Measurements from ENCODE around the gene MREG.

Gene MREG

GRCh38 chr2:215899141-215900074 is 113.9 kb downstream of the MREG start:
- no peak overlapping the region for H4K12ac ChIP-seq (ENCODE audit: low read depth, low read length)
- H3K27ac ChIP-seq (ENCODE audit: low read depth, low read length), result no peak overlapping the region

GRCh38 chr2:215898363-215898762 is 115.0 kb downstream of the MREG start:
- H2BK12ac ChIP-seq (ENCODE audit: low read length), result peak overlapping the region; percentile 16
- peaks cover 14% of the 10 kb centered on the region for H3K79me1 ChIP-seq (ENCODE audit: low read length)
- no peak overlapping the region for H4K91ac ChIP-seq (ENCODE audit: low read depth, low read length)
- no peak overlapping the region for H3K23ac ChIP-seq (ENCODE audit: low read length)
- no peak overlapping the region for H3K14ac ChIP-seq (ENCODE audit: low read length)
- H3K9me3 ChIP-seq (ENCODE audit: insufficient read depth, low read depth, low read length), result no peaks in the 10 kb centered on the region
- H2BK5ac ChIP-seq (ENCODE audit: low read depth, low read length, poor library complexity), result no peak overlapping the region
- H3K27me3 ChIP-seq (ENCODE audit: insufficient read depth, low read length), result no peaks in the 10 kb centered on the region
- H3K79me2 ChIP-seq (ENCODE audit: control insufficient read depth, insufficient read depth, low read length, poor library complexity), result peaks cover 2% of the 10 kb centered on the region
- WGBS (ENCODE audit: extremely low coverage, insufficient coverage, insufficient read length), result no CpG with 5 or more reads among the region's 2 CpGs
- peaks cover 13 to 19% of the 10 kb centered on the region in 2 experiments for H3K4me1 ChIP-seq (ENCODE audit: control insufficient read depth in 1 of 2, insufficient read depth in 2 of 2, low read length in 2 of 2)
- no peaks in the 10 kb centered on the region for H3K36me3 ChIP-seq (ENCODE audit: control insufficient read depth in 1 of 2, insufficient read depth in 2 of 2, low read length in 2 of 2)
- no peak overlapping the region for H3K4me3 ChIP-seq (ENCODE audit: low read depth, low read length)
- H2AFZ ChIP-seq (ENCODE audit: insufficient read depth, low read length, poor library complexity), result no peak overlapping the region
- no peak overlapping the region for H2AK5ac ChIP-seq (ENCODE audit: low read length)
- no peak overlapping the region for H3K4ac ChIP-seq (ENCODE audit: low read depth, low read length)
- H3K18ac ChIP-seq (ENCODE audit: low read length), result no peak overlapping the region
- no peak overlapping the region for H4K12ac ChIP-seq (ENCODE audit: low read depth, low read length)
- no peak overlapping the region for H3K9ac ChIP-seq (ENCODE audit: low read length)
- no peak overlapping the region for H4K8ac ChIP-seq (ENCODE audit: low read depth, low read length)
- no peak overlapping the region for H3K27ac ChIP-seq (ENCODE audit: low read depth, low read length)
- H2BK120ac ChIP-seq (ENCODE audit: insufficient read depth, low read length, poor library complexity), result no peak overlapping the region
- no peak for DNase-seq
- H3K4me2 ChIP-seq (ENCODE audit: low read length), result no peak overlapping the region

More at GRCh38 chr2:215899141-215900074, 113.9 kb downstream of the MREG start:
- H2AFZ ChIP-seq (ENCODE audit: insufficient read depth, low read length, poor library complexity), result no peak overlapping the region
- H3K9me3 ChIP-seq (ENCODE audit: insufficient read depth, low read depth, low read length), result no peaks in the 10 kb centered on the region
- H2AK5ac ChIP-seq (ENCODE audit: low read length), result peak overlapping the region; percentile 87
- peak overlapping the region; percentile 26 for H3K14ac ChIP-seq (ENCODE audit: low read length)
- peak overlapping the region; percentile 75 for H2BK120ac ChIP-seq (ENCODE audit: insufficient read depth, low read length, poor library complexity)
- no peak overlapping the region for H2BK5ac ChIP-seq (ENCODE audit: low read depth, low read length, poor library complexity)
- H4K8ac ChIP-seq (ENCODE audit: low read depth, low read length), result peak overlapping the region; percentile 17
- H3K79me2 ChIP-seq (ENCODE audit: control insufficient read depth, insufficient read depth, low read length, poor library complexity), result peaks cover 2% of the 10 kb centered on the region
- H3K4me1 ChIP-seq (ENCODE audit: control insufficient read depth in 1 of 2, insufficient read depth in 2 of 2, low read length in 2 of 2), result peaks cover 20 to 24% of the 10 kb centered on the region in 2 experiments
- H3K4me2 ChIP-seq (ENCODE audit: low read length), result no peak overlapping the region
- no peaks in the 10 kb centered on the region for H3K27me3 ChIP-seq (ENCODE audit: insufficient read depth, low read length)
- H3K79me1 ChIP-seq (ENCODE audit: low read length), result peaks cover 20% of the 10 kb centered on the region
- H3K4ac ChIP-seq (ENCODE audit: low read depth, low read length), result no peak overlapping the region
- no peak overlapping the region for H3K4me3 ChIP-seq (ENCODE audit: low read depth, low read length)
- no peak overlapping the region for H3K9ac ChIP-seq (ENCODE audit: low read length)
- H3K23ac ChIP-seq (ENCODE audit: low read length), result no peak overlapping the region
- H2BK12ac ChIP-seq (ENCODE audit: low read length), result peak overlapping the region; percentile 29
- peak overlapping the region; percentile 76 for H4K91ac ChIP-seq (ENCODE audit: low read depth, low read length)
- H3K36me3 ChIP-seq (ENCODE audit: control insufficient read depth in 1 of 2, insufficient read depth in 2 of 2, low read length in 2 of 2), result no peaks in the 10 kb centered on the region
- no CpG with 5 or more reads among the region's 14 CpGs for WGBS (ENCODE audit: extremely low coverage, insufficient coverage, insufficient read length)
- DNase-seq, result no peak
- H3K18ac ChIP-seq (ENCODE audit: low read length), result no peak overlapping the region

GRCh38 chr2:215896921-215897320 is 116.4 kb downstream of the MREG start:
- no peak overlapping the region for H3K14ac ChIP-seq (ENCODE audit: low read length)
- H3K18ac ChIP-seq (ENCODE audit: low read length), result no peak overlapping the region
- no peak overlapping the region for H2BK12ac ChIP-seq (ENCODE audit: low read length)

DNA sequence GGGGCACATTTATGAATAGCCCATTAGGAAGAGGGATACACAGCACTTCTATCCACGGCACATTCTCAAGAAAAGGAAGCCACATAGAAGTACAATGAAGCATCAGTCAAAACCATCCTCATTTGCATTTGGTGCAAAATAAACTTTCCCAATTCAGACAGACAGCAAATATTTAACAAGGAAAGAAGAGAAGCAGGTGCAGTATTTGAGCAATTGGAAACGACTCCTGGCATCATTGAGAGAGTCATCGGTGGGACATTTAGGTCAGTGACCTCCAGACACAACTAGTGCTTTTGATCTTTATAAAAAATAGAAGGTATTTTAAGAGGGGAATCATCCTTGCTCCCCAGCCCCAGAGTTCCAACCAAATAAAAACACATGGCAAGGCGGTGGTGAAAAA is 118.0 kb downstream of the MREG start:
- no peak overlapping the region for H3K14ac ChIP-seq (ENCODE audit: low read length)
- H3K23ac ChIP-seq (ENCODE audit: low read length), result no peak overlapping the region
- H3K79me2 ChIP-seq (ENCODE audit: control insufficient read depth, insufficient read depth, low read length, poor library complexity), result peaks cover 2% of the 10 kb centered on the region
- no peak for DNase-seq
- no peak overlapping the region for H4K91ac ChIP-seq (ENCODE audit: low read depth, low read length)
- no peak overlapping the region for H3K9ac ChIP-seq (ENCODE audit: low read length)
- peaks cover 6% of the 10 kb centered on the region for H3K79me1 ChIP-seq (ENCODE audit: low read length)
- H3K4me1 ChIP-seq (ENCODE audit: control insufficient read depth in 1 of 2, insufficient read depth in 2 of 2, low read length in 2 of 2), result peaks cover 3 to 6% of the 10 kb centered on the region in 2 experiments
- no peak overlapping the region for H3K4ac ChIP-seq (ENCODE audit: low read depth, low read length)
- WGBS (ENCODE audit: extremely low coverage, insufficient coverage, insufficient read length), result no CpG with 5 or more reads among the region's 4 CpGs
- no peak overlapping the region for H2BK120ac ChIP-seq (ENCODE audit: insufficient read depth, low read length, poor library complexity)
- H3K9me3 ChIP-seq (ENCODE audit: insufficient read depth, low read depth, low read length), result no peaks in the 10 kb centered on the region
- H3K4me2 ChIP-seq (ENCODE audit: low read length), result no peak overlapping the region
- H3K27ac ChIP-seq (ENCODE audit: low read depth, low read length), result no peak overlapping the region
- no peak overlapping the region for H4K12ac ChIP-seq (ENCODE audit: low read depth, low read length)
- no peak overlapping the region for H2BK12ac ChIP-seq (ENCODE audit: low read length)
- H4K8ac ChIP-seq (ENCODE audit: low read depth, low read length), result no peak overlapping the region
- H2AK5ac ChIP-seq (ENCODE audit: low read length), result no peak overlapping the region
- H3K36me3 ChIP-seq (ENCODE audit: control insufficient read depth in 1 of 2, insufficient read depth in 2 of 2, low read length in 2 of 2), result no peaks in the 10 kb centered on the region
- no peak overlapping the region for H3K4me3 ChIP-seq (ENCODE audit: low read depth, low read length)
- no peak overlapping the region for H2AFZ ChIP-seq (ENCODE audit: insufficient read depth, low read length, poor library complexity)
- H2BK5ac ChIP-seq (ENCODE audit: low read depth, low read length, poor library complexity), result no peak overlapping the region
- no peak overlapping the region for H3K18ac ChIP-seq (ENCODE audit: low read length)
- H3K27me3 ChIP-seq (ENCODE audit: insufficient read depth, low read length), result no peaks in the 10 kb centered on the region

More at GRCh38 chr2:215896921-215897320, 116.4 kb downstream of the MREG start:
- Histone ChIP-seq H4K8ac (ENCODE audit: low read depth, low read length) (no peak overlapping the region), H3K4ac (ENCODE audit: low read depth, low read length) (no peak overlapping the region), H2BK5ac (ENCODE audit: low read depth, low read length, poor library complexity) (no peak overlapping the region), H3K4me2 (ENCODE audit: low read length) (no peak overlapping the region), H3K4me1 (ENCODE audit: control insufficient read depth in 1 of 2, insufficient read depth in 2 of 2, low read length in 2 of 2) (peaks cover 8 to 13% of the 10 kb centered on the region in 2 experiments), H3K27me3 (ENCODE audit: insufficient read depth, low read length) (no peaks in the 10 kb centered on the region), H3K79me1 (ENCODE audit: low read length) (peaks cover 6% of the 10 kb centered on the region), H2AFZ (ENCODE audit: insufficient read depth, low read length, poor library complexity) (no peak overlapping the region), H4K12ac (ENCODE audit: low read depth, low read length) (no peak overlapping the region), H3K23ac (ENCODE audit: low read length) (no peak overlapping the region), H3K27ac (ENCODE audit: low read depth, low read length) (no peak overlapping the region), H4K91ac (ENCODE audit: low read depth, low read length) (no peak overlapping the region), H2AK5ac (ENCODE audit: low read length) (no peak overlapping the region), H3K9ac (ENCODE audit: low read length) (no peak overlapping the region), H3K4me3 (ENCODE audit: low read depth, low read length) (no peak overlapping the region), H3K36me3 (ENCODE audit: control insufficient read depth in 1 of 2, insufficient read depth in 2 of 2, low read length in 2 of 2) (no peaks in the 10 kb centered on the region), H3K79me2 (ENCODE audit: control insufficient read depth, insufficient read depth, low read length, poor library complexity) (peaks cover 2% of the 10 kb centered on the region), H2BK120ac (ENCODE audit: insufficient read depth, low read length, poor library complexity) (no peak overlapping the region), H3K9me3 (ENCODE audit: insufficient read depth, low read depth, low read length) (no peaks in the 10 kb centered on the region)
- no CpG with 5 or more reads among the region's 4 CpGs for WGBS (ENCODE audit: extremely low coverage, insufficient coverage, insufficient read length)
- no peak for DNase-seq
